Stromal cell of bone marrow (primary cell): ENCODE data around the gene TSC22D2.
A peak's percentile ranks its signal among the peaks of the same experiment; 100 is the strongest.

Source experiments
- DNase-seq: peaks from one replicate; pipeline ENCODE4 v3.0.0-alpha.2; 2012; ENCODE audit warnings: low read depth

The TSC22D2 gene

DNA sequence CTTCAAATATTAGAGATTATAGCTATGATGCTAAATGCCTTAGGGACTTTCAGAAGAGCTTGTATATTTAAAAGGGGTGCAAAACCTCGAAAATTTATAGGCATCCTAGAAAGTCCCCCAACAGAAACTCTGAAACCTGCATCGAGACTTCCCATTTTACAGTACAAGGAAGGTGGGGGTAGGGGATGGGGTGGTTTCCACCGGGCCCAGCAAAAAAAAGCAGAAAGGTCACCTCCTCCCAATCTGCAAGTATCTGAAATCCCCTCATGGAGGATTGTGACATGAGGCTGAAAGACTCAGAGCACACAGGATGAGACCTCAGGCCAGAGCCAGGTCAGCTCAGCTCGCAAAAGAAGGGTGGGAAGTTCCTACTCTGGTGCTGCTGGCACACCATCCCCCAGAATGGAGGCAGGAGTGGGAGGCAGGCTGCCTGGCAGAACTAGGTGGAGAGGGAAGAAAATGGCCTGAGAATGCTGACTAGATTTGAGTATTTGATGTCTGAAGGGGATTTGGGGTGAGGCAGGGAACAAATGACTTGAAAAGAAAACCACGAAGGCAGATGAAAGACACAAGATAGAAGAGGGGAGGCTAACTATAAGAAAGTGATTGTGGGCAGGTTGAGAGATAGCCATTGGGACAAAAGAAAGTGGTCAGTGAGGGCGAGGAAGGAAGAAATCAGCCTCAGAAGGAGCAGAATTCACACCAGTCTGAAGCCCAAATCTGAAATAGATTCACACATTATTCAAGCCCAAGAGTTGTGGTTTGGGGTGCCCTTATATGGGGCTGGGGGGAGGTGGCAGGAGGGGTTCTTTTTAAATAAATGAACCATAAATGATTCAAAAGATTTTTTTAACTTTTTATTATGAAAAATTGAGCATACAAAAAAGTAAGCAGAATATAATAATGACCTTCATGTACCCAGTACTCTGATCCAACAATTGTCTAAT, 22.5 kb upstream of the TSC22D2 start:
- no peak for DNase-seq

GRCh38 chr3:150388498-150389418, 19.3 kb upstream of the TSC22D2 start:
- DNase-seq: no peak

GRCh38 chr3:150390087-150390486, 18.0 kb upstream of the TSC22D2 start:
- DNase-seq: no peak

- no peak for DNase-seq
Observed at GRCh38 chr3:150391161-150391560, 16.9 kb upstream of the TSC22D2 start.

GRCh38 chr3:150393745-150394144, 14.4 kb upstream of the TSC22D2 start:
- DNase-seq: no peak

- DNase-seq: no peak
Observed at GRCh38 chr3:150394606-150395005, 13.5 kb upstream of the TSC22D2 start.

- DNase-seq: no peak
Observed at GRCh38 chr3:150396491-150396890, 11.6 kb upstream of the TSC22D2 start.

DNA sequence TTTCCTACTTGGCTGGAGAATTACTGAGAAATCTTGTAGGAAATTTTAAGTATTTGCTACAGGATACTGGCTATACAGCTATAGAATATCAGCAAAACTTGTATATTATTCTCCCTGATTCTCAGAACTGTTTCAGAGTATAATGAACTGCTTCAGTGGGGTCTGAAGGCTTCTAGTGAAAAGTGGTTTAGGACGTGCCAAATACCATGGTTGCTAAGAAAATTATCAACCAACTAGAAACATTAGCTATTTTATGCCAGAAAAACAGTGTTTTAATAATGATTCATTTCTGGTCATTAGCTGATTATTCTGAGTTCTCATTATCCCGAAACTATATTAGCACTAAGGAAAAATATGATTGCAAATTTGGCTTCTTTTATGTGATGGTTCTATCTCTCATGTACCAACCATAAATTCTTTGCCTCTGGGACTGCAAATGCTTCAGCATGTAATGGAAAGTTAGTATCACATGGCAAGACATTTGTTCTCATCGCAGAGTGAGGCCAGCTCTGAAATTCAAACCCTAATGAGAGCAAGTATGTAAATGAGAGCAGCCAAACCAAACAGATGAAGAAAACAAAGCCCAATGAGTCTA, 11.0 kb upstream of the TSC22D2 start:
- no peak for DNase-seq

- no peak for DNase-seq
Observed at GRCh38 chr3:150399060-150399459, 9.0 kb upstream of the TSC22D2 start.

GRCh38 chr3:150401285-150401684, 6.8 kb upstream of the TSC22D2 start:
- no peak for DNase-seq

- DNase-seq: no peak
Observed at GRCh38 chr3:150402217-150402616, 5.9 kb upstream of the TSC22D2 start.

- no peak for DNase-seq
Observed at GRCh38 chr3:150404023-150404422, 4.1 kb upstream of the TSC22D2 start.

DNA sequence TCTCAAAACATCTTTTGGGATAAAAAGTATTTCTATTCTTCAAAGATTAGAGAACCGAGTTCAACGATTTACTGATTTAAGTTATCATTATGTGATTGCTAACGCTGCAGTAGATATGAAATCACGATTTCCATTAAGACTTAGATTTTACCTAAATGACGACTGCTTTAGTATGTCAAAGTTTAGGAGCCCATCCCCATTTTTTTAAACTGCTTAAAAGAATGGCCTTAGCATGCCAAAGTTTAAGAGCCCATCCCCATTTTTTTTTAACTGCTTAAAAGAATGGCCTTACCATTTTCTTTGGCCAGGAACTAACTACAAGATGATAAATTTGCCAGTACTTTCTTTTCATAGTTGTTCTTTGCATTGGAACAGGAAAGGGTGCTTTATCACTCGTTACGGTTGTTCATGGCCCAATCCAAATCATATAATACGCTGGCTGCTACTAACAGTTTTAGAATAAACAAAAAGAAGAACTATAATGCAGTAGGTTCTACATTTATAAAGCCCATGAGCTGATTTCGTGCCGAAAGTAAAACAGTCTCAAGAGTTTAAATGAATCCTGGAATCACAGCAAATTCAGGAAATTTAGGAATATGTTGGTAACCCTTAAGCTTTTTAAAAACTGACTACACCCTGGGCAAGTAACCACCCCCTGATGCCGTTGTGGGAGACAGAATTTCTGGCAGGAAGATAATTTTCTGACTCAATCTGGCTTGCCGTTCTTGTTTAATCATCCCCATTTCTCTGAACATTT, 869 bp upstream of the TSC22D2 start:
- DNase-seq: peak; percentile 78

GRCh38 chr3:150407808-150408220, 284 bp upstream of the TSC22D2 start:
- no peak for DNase-seq

- no peak for DNase-seq
Observed at GRCh38 chr3:150409125-150409511, 1.0 kb downstream of the TSC22D2 start.

DNA sequence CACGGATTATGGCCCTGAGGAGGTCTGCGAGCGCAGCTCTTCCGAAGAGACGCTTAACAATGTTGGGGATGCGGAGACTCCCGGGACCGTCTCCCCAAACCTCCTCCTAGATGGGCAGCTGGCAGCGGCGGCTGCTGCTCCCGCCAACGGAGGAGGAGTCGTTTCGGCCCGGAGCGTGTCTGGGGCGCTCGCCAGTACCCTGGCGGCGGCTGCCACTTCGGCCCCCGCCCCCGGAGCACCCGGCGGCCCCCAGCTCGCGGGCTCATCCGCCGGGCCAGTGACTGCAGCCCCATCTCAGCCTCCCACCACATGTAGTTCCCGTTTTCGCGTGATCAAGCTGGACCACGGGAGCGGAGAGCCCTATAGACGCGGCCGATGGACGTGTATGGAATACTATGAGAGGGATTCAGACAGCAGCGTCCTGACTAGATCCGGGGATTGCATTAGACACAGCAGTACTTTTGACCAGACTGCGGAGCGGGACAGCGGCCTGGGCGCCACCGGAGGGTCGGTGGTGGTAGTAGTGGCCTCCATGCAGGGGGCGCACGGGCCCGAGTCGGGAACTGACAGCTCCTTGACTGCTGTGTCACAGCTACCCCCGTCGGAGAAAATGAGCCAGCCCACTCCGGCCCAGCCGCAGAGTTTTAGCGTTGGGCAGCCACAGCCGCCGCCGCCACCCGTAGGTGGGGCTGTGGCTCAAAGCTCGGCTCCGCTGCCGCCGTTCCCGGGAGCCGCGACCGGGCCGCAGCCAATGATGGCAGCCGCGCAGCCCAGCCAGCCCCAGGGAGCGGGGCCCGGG, 1.6 kb downstream of the TSC22D2 start:
- DNase-seq: peak; percentile 59

DNA sequence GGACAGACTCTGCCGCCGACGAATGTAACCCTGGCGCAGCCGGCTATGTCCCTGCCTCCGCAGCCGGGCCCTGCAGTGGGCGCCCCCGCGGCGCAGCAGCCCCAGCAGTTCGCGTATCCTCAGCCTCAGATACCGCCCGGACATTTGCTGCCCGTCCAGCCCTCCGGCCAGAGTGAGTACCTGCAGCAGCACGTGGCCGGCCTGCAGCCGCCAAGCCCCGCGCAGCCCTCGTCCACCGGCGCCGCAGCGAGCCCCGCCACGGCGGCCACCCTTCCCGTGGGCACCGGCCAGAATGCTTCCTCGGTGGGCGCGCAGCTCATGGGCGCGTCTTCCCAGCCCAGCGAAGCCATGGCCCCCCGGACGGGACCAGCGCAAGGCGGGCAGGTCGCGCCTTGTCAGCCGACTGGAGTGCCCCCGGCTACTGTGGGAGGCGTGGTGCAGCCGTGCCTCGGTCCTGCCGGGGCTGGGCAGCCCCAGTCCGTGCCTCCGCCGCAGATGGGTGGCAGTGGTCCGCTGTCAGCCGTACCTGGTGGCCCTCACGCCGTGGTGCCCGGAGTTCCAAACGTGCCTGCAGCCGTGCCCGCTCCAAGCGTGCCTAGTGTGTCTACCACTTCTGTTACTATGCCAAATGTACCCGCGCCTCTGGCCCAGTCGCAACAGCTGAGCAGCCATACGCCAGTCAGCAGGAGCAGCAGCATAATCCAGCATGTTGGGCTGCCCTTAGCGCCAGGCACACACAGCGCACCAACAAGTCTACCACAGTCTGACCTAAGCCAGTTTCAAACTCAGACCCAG, 2.4 kb downstream of the TSC22D2 start:
- no peak for DNase-seq

DNA sequence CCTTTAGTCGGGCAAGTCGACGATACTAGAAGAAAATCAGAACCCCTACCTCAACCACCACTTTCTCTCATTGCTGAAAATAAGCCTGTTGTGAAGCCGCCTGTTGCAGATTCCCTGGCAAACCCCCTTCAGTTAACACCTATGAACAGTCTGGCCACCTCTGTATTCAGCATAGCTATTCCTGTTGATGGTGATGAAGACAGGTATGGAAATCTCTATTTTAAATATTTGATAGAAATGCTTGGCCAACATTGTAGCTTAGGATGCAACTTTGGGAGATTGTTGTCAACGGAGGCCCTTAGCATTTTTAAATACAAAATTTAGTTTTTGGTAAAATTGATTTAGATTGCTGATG, 3.0 kb downstream of the TSC22D2 start:
- DNase-seq: no peak

- DNase-seq: no peak
Observed at GRCh38 chr3:150411546-150411945, 3.4 kb downstream of the TSC22D2 start.

GRCh38 chr3:150411976-150412375, 3.9 kb downstream of the TSC22D2 start:
- DNase-seq: no peak
